Putamen (tissue), 1 donor: ENCODE results near the gene SH3RF1.

Experiments
- DNase-seq: peaks from one replicate; pipeline ENCODE4 v3.0.0-alpha.2; 2016; ENCODE audit warnings: low spot score

SH3RF1 gene

GRCh38 chr4:169133932-169134331, 136.8 kb downstream of the SH3RF1 start:
- no peak for DNase-seq

GRCh38 chr4:169132561-169133305, 138.0 kb downstream of the SH3RF1 start:
- no peak for DNase-seq

GRCh38 chr4:169131556-169132208, 139.1 kb downstream of the SH3RF1 start:
- DNase-seq, result no peak

- DNase-seq, result no peak
Measured at GRCh38 chr4:169128902-169129301, 141.9 kb downstream of the SH3RF1 start.

GRCh38 chr4:169127314-169127713, 143.4 kb downstream of the SH3RF1 start:
- no peak for DNase-seq

GRCh38 chr4:169124661-169125060, 146.1 kb downstream of the SH3RF1 start:
- no peak for DNase-seq

GRCh38 chr4:169122422-169122821, 148.3 kb downstream of the SH3RF1 start:
- DNase-seq, result no peak

- no peak for DNase-seq
Measured at GRCh38 chr4:169121861-169122382, 148.8 kb downstream of the SH3RF1 start.

GRCh38 chr4:169120624-169121023, 150.1 kb downstream of the SH3RF1 start:
- DNase-seq, result peak; percentile 45

- no peak for DNase-seq
Measured at GRCh38 chr4:169119536-169119935, 151.2 kb downstream of the SH3RF1 start.

GRCh38 chr4:169117591-169118081, 153.1 kb downstream of the SH3RF1 start:
- DNase-seq, result no peak

GRCh38 chr4:169116270-169116901, 154.4 kb downstream of the SH3RF1 start:
- peak; percentile 71 for DNase-seq

GRCh38 chr4:169115897-169116254, 154.9 kb downstream of the SH3RF1 start:
- peak; percentile 74 for DNase-seq

- DNase-seq, result no peak
Measured at GRCh38 chr4:169115144-169115896, 155.4 kb downstream of the SH3RF1 start.

- DNase-seq, result no peak
Measured at GRCh38 chr4:169114341-169114974, 156.3 kb downstream of the SH3RF1 start.

- no peak for DNase-seq
Measured at GRCh38 chr4:169110633-169111032, 160.1 kb downstream of the SH3RF1 start.

- DNase-seq, result no peak
Measured at GRCh38 chr4:169109035-169109675, 161.6 kb downstream of the SH3RF1 start.

- no peak for DNase-seq
Measured at GRCh38 chr4:169108303-169108702, 162.5 kb downstream of the SH3RF1 start.

GRCh38 chr4:169107528-169107927, 163.2 kb downstream of the SH3RF1 start:
- DNase-seq, result no peak

GRCh38 chr4:169106696-169107229, 164.0 kb downstream of the SH3RF1 start:
- no peak for DNase-seq

GRCh38 chr4:169105620-169106019, 165.1 kb downstream of the SH3RF1 start:
- no peak for DNase-seq
